Measurements from ENCODE around the gene WRAP53. TPM values are rescaled to one million over a fixed set of nuclear protein-coding genes. Genes with fewer than 3 reads are reported as not detected.

The WRAP53 gene
- total RNA-seq, 2 donors from 2014 or later, result 6.0 to 22.6 TPM

DNA sequence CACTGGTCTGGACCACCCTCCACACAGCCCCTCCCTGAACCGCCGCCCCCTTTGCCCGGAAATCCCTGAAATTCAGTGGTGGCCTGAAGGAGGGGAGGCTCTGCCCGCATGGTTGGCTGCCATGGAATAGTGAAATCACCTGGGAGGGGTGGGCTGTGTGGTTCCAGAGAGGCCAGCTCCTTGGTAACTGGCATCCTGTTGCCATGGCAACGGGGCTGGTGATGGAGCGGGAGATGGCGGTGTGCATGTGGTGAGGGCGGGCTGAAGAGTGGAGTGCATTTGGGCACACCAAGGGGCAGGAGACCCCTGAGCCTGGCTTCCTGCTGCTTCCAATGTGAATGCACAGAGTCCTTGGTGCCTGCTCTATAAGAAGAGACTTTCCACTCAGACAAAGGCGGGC lies 19.2 kb downstream of the WRAP53 start:
- no peaks in the 10 kb centered on the region for H3K4me1 ChIP-seq
- intact Hi-C loops (cut with DNase I), result no loop called here
- H3K27ac ChIP-seq, result no peak overlapping the region
- H3K27me3 ChIP-seq, result peaks cover 18% of the 10 kb centered on the region
- H3K9ac ChIP-seq (ENCODE audit: low read depth in 2 of 2, low read length in 2 of 2), result no peak overlapping the region
- no peaks in the 10 kb centered on the region for H3K36me3 ChIP-seq
- DNase-seq, result no peak
- no peak overlapping the region for H3K4me3 ChIP-seq
- no peak for TF ChIP-seq CTCF (IDR thresholded peaks at IDR 0.05)
- no peaks in the 10 kb centered on the region for H3K9me3 ChIP-seq

- H3K27ac ChIP-seq, result no peak overlapping the region
- DNase-seq, result no peak
- intact Hi-C loops (cut with DNase I), result no loop called here
- peaks cover 18% of the 10 kb centered on the region for H3K27me3 ChIP-seq
- H3K9me3 ChIP-seq, result no peaks in the 10 kb centered on the region
- no peaks in the 10 kb centered on the region for H3K36me3 ChIP-seq
- H3K9ac ChIP-seq (ENCODE audit: low read depth in 2 of 2, low read length in 2 of 2), result no peak overlapping the region
- no peak overlapping the region for H3K4me3 ChIP-seq
- H3K4me1 ChIP-seq, result no peaks in the 10 kb centered on the region
- no peak for TF ChIP-seq CTCF (IDR thresholded peaks at IDR 0.05)
Observed at GRCh38 chr17:7707858-7708750, 19.8 kb downstream of the WRAP53 start.

GRCh38 chr17:7709031-7709430 lies 20.8 kb downstream of the WRAP53 start:
- intact Hi-C loops (cut with DNase I), result no loop called here
- no peak overlapping the region for H3K27ac ChIP-seq
- peaks cover 24% of the 10 kb centered on the region for H3K27me3 ChIP-seq
- TF ChIP-seq CTCF (IDR thresholded peaks at IDR 0.05), result no peak
- no peaks in the 10 kb centered on the region for H3K9me3 ChIP-seq
- H3K4me1 ChIP-seq, result no peaks in the 10 kb centered on the region
- DNase-seq, result no peak
- no peaks in the 10 kb centered on the region for H3K36me3 ChIP-seq
- no peak overlapping the region for H3K4me3 ChIP-seq
- no peak overlapping the region for H3K9ac ChIP-seq (ENCODE audit: low read depth in 2 of 2, low read length in 2 of 2)

DNA sequence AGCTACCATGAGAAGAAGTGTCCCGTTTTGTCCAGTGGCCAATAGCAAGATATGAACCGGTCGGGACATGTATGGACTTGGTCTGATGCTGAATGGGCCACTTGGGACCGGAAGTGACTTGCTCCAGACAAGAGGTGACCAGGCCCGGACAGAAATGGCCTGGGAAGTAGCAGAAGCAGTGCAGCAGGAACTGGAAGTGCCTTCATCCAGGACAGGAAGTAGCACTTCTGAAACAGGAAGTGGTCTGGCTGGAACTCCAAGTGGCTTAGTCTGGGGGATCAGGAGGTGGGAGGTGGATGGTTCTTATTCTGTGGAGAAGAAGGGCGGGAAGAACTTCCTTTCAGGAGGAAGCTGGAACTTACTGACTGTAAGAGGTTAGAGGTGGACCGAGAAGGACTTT lies 22.0 kb downstream of the WRAP53 start:
- H3K9me3 ChIP-seq, result no peaks in the 10 kb centered on the region
- DNase-seq, result no peak
- H3K27me3 ChIP-seq, result peaks cover 14% of the 10 kb centered on the region
- no peaks in the 10 kb centered on the region for H3K36me3 ChIP-seq
- H3K27ac ChIP-seq, result no peak overlapping the region
- no peaks in the 10 kb centered on the region for H3K4me1 ChIP-seq
- H3K9ac ChIP-seq (ENCODE audit: low read depth in 2 of 2, low read length in 2 of 2), result no peak overlapping the region
- intact Hi-C loops (cut with DNase I), result no loop called here
- no peak overlapping the region for H3K4me3 ChIP-seq
- no peak for TF ChIP-seq CTCF (IDR thresholded peaks at IDR 0.05)

- H3K4me1 ChIP-seq, result no peaks in the 10 kb centered on the region
- H3K9me3 ChIP-seq, result no peaks in the 10 kb centered on the region
- no peak for DNase-seq
- H3K4me3 ChIP-seq, result no peak overlapping the region
- H3K27me3 ChIP-seq, result peaks cover 6% of the 10 kb centered on the region
- TF ChIP-seq CTCF (IDR thresholded peaks at IDR 0.05), result no peak
- intact Hi-C loops (cut with DNase I), result no loop called here
- H3K9ac ChIP-seq (ENCODE audit: low read depth in 2 of 2, low read length in 2 of 2), result no peak overlapping the region
- H3K36me3 ChIP-seq, result no peaks in the 10 kb centered on the region
- H3K27ac ChIP-seq, result no peak overlapping the region
Observed at GRCh38 chr17:7711051-7711755, 22.9 kb downstream of the WRAP53 start.

Measured in colonic mucosa (tissue), 4 donors.